Smooth muscle cell (in vitro differentiated cells): ENCODE results near the gene NOTCH3. TPM values are rescaled to one million over a fixed set of nuclear protein-coding genes. Genes with fewer than 3 reads are reported as not detected.
A peak's percentile ranks its signal among the peaks of the same experiment; 100 is the strongest.

Source experiments
- DNase-seq: peaks from one replicate; lab custom pipeline; 2025; ENCODE audit not compliant: unreplicated experiment; lab: John Stamatoyannopoulos, UW
- H2AFZ ChIP-seq: fragments of 200-600 bp; sonication (generic); 2 replicates; pipeline ENCODE4 v1.6.0; 2016; ENCODE audit warnings: antibody characterized with exemption, low read depth, mild to moderate bottlenecking
- H3F3A ChIP-seq: fragments of 200-600 bp; sonication (generic); 2 replicates; pipeline ENCODE4 v1.6.0; 2017; ENCODE audit warnings: antibody characterized with exemption, low read depth
- H3K27ac ChIP-seq: fragments of 200-600 bp; sonication (generic); 2 replicates; pipeline ENCODE4 v1.5.1; 2016; ENCODE audit warnings: low read depth, mild to moderate bottlenecking
- H3K27me3 ChIP-seq: fragments of 200-600 bp; sonication (generic); 2 replicates; pipeline ENCODE4 v1.6.1; 2016; ENCODE audit warnings: low read depth, mild to moderate bottlenecking
- H3K36me3 ChIP-seq: fragments of 200-600 bp; sonication (generic); 2 replicates; pipeline ENCODE4 v1.5.1; 2016; ENCODE audit warnings: low read depth
- H3K4me1 ChIP-seq: fragments of 200-600 bp; sonication (generic); 2 replicates; pipeline ENCODE4 v1.5.1; 2016; ENCODE audit warnings: low read depth
- H3K4me2 ChIP-seq: fragments of 200-600 bp; sonication (generic); 2 replicates; pipeline ENCODE4 v1.6.0; 2016; ENCODE audit warnings: mild to moderate bottlenecking
- H3K4me3 ChIP-seq: fragments of 200-600 bp; sonication (generic); 2 replicates; pipeline ENCODE4 v1.5.1; 2016; ENCODE audit warnings: mild to moderate bottlenecking
- H3K79me2 ChIP-seq: fragments of 200-600 bp; sonication (generic); 2 replicates; pipeline ENCODE4 v1.6.0; 2016; ENCODE audit warnings: low read depth, mild to moderate bottlenecking
- H3K9ac ChIP-seq: fragments of 200-600 bp; sonication (generic); 2 replicates; pipeline ENCODE4 v1.6.0; 2016; ENCODE audit warnings: low read depth
- H3K9me3 ChIP-seq: fragments of 200-600 bp; sonication (generic); replicated peaks from 2 replicates; pipeline ENCODE4 v1.5.1; 2016; ENCODE audit warnings: low read depth
- H4K20me1 ChIP-seq: fragments of 200-600 bp; sonication (generic); 2 replicates; pipeline ENCODE4 v1.6.0; 2016; ENCODE audit warnings: low read depth
- WGBS: methylation state at CpG from one replicate; pipeline ENCODE4 v1.1.7; 2016; ENCODE audit warnings: low lambda C conversion rate; 5-methylcytosine and 5-hydroxymethylcytosine counted together
- polyA plus RNA-seq: library from polyadenylated mRNA; unstranded; fragments of >200 nt; fragmentation: Nextera tagmentation; extraction: Ambion mirVana; gene quantifications from 2 replicates; pipeline ENCODE4 v1.2.1, GENCODE V29; 2016
- total RNA-seq: library from RNA; depleted of rRNA; stranded (reverse); fragments of >200 nt; gene quantifications from 2 replicates; pipeline ENCODE4 v1.2.3, GENCODE V29; 2014
- TF ChIP-seq, protein P1 (sequence below): fragments of 200-600 bp; sonication (generic); IDR thresholded peaks from 2 replicates; pipeline ENCODE4 v1.5.1; 2017; ENCODE audit warnings: borderline replicate concordance, mild to moderate bottlenecking, antibody characterized with exemption; ENCODE audit not compliant: insufficient read depth, poor library complexity, severe bottlenecking

The NOTCH3 gene
- total and polyA plus RNA-seq, 2 experiments from 2014 or later: 72.0 to 92.5 TPM

DNA sequence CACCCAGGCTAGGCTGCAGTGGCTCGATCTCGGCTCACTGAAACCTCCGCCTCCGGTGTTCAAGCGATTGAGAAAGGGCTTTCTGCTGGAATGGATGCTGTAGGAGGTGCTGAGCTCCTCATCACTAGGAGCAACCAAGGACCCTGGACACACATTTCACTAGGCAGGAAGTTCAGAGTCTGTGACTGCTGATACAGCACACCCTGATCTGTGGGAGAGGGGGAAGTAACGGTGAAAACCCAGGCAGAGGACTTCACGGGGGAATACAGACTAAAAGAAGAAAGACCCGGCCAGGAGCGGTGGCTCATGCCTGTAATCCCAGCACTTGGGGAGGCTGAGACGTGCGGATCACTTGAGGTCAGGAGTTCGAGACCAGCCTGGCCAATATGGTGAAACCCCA lies 11.9 kb upstream of the NOTCH3 start:
- TF ChIP-seq, protein P1, sequence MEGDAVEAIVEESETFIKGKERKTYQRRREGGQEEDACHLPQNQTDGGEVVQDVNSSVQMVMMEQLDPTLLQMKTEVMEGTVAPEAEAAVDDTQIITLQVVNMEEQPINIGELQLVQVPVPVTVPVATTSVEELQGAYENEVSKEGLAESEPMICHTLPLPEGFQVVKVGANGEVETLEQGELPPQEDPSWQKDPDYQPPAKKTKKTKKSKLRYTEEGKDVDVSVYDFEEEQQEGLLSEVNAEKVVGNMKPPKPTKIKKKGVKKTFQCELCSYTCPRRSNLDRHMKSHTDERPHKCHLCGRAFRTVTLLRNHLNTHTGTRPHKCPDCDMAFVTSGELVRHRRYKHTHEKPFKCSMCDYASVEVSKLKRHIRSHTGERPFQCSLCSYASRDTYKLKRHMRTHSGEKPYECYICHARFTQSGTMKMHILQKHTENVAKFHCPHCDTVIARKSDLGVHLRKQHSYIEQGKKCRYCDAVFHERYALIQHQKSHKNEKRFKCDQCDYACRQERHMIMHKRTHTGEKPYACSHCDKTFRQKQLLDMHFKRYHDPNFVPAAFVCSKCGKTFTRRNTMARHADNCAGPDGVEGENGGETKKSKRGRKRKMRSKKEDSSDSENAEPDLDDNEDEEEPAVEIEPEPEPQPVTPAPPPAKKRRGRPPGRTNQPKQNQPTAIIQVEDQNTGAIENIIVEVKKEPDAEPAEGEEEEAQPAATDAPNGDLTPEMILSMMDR: no peak
- over 99% methylated on average over 12 of the region's 12 CpGs for WGBS
- H3K79me2 ChIP-seq: no peaks in the 10 kb centered on the region

DNA sequence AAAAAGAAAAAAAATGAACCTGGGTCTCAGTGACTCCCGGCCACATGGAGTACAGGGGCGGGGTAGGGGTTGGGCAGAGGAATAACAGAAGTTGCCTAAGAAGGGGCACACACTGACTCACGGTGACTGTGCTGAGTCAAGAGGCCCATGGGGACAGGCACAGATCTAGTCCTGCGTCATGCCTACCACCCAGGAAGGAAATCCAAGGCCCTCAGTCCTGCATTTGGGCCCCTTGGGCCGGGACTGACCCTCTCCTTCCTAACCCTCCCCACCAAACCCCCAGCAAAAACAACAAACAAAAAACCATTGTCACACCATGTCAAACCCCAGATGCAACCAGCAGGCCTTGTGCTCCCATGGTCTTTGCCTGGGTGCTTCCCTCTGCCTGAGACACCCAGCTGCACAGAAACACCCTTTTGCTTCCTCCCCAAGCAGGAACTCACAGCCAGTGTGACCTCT lies 9.6 kb upstream of the NOTCH3 start:
- WGBS: 43% methylated on average over 4 of the region's 5 CpGs
- no peak overlapping the region for H2AFZ ChIP-seq
- DNase-seq: no peak
- TF ChIP-seq, protein P1: no peak
- no peaks in the 10 kb centered on the region for H3K36me3 ChIP-seq
- no peaks in the 10 kb centered on the region for H4K20me1 ChIP-seq
- H3F3A ChIP-seq: no peaks in the 10 kb centered on the region
- H3K4me2 ChIP-seq: peak overlapping the region; percentile 44
- H3K9me3 ChIP-seq: no peaks in the 10 kb centered on the region
- peak overlapping the region; percentile 43 for H3K27ac ChIP-seq
- no peak overlapping the region for H3K9ac ChIP-seq
- no peak overlapping the region for H3K4me3 ChIP-seq
- H3K79me2 ChIP-seq: no peaks in the 10 kb centered on the region
- H3K4me1 ChIP-seq: no peaks in the 10 kb centered on the region
- H3K27me3 ChIP-seq: no peaks in the 10 kb centered on the region

More for the DNA sequence above, 11.9 kb upstream of the NOTCH3 start:
- Histone ChIP-seq H3K27ac (no peak overlapping the region), H2AFZ (no peak overlapping the region), H3K4me2 (no peak overlapping the region), H3K27me3 (no peaks in the 10 kb centered on the region), H3K36me3 (no peaks in the 10 kb centered on the region), H3F3A (no peaks in the 10 kb centered on the region), H3K4me1 (no peaks in the 10 kb centered on the region), H4K20me1 (no peaks in the 10 kb centered on the region), H3K9ac (no peak overlapping the region), H3K9me3 (no peaks in the 10 kb centered on the region), H3K4me3 (no peak overlapping the region)
- DNase-seq: no peak

DNA sequence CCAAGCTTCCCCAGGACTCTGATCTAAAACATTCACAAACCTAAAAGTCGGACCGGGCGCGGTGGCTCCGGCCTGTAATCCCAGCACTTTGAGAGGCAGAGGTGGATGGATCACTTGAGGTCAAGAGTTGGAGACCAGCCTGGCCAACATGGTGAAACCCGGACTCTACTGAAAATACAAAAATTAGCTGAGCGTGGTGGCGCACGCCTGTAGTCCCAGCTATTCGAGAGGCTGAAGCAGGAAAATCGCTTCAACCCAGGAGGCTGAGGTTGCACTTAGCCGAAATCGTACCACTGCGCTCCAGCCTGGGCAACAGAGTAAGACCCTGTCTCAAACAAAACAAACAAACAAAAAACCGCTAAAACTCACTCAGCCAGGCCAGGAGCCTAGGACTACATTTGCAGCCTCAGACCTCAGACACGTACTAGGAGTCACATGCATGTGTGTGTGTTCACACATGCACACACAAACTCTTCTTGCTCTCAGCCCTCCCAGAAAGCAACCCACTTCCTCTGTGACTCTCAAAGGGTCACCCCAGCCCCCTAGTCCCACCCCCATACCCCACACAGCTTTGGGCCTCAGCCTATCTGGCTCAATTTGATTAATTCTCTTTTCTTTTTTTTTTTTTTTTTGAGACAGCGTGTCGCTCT lies 704 bp upstream of the NOTCH3 start:
- no peaks in the 10 kb centered on the region for H3K27me3 ChIP-seq
- no peak overlapping the region for H3K27ac ChIP-seq
- peak overlapping the region; percentile 99 for H3K4me2 ChIP-seq
- peak overlapping the region; percentile 89 for H3K4me3 ChIP-seq
- H3K79me2 ChIP-seq: peaks cover 14% of the 10 kb centered on the region
- peaks cover 13% of the 10 kb centered on the region for H3F3A ChIP-seq
- no peaks in the 10 kb centered on the region for H3K36me3 ChIP-seq
- no peak overlapping the region for H3K9ac ChIP-seq
- TF ChIP-seq, protein P1: no peak
- H2AFZ ChIP-seq: no peak overlapping the region
- peaks cover 30% of the 10 kb centered on the region for H4K20me1 ChIP-seq
- H3K4me1 ChIP-seq: peaks cover 4% of the 10 kb centered on the region
- WGBS: 95% methylated on average over 18 of the region's 18 CpGs
- no peaks in the 10 kb centered on the region for H3K9me3 ChIP-seq
- no peak for DNase-seq
